Cardiac muscle cell (in vitro differentiated cells and primary cell): ENCODE data around the gene NME7. TPM values are rescaled to one million over a fixed set of nuclear protein-coding genes. Genes with fewer than 3 reads are reported as not detected.

Source experiments
- DNase-seq, 2 donors: peaks; one replicate each; pipeline versions ENCODE4 v3.0.0 to v3.0.0-alpha.2; 2010 to 2017; ENCODE audit warnings: low read depth in 1 of 2, low spot score in 1 of 2
- H3K27ac ChIP-seq: fragments of 200-600 bp; sonication (generic); 2 replicates; pipeline ENCODE4 v1.5.1; 2016
- H3K27me3 ChIP-seq: fragments of 200-600 bp; sonication (generic); 2 replicates; pipeline ENCODE4 v1.6.0; 2016; ENCODE audit warnings: control low read depth
- H3K36me3 ChIP-seq: fragments of 200-600 bp; sonication (generic); 2 replicates; pipeline ENCODE4 v1.5.1; 2016; ENCODE audit warnings: control low read depth
- H3K4me1 ChIP-seq: fragments of 200-600 bp; sonication (generic); 2 replicates; pipeline ENCODE4 v1.8.1; 2017; ENCODE audit warnings: low read depth, mild to moderate bottlenecking, mixed run types
- H3K4me3 ChIP-seq: fragments of 200-600 bp; sonication (generic); 2 replicates; pipeline ENCODE4 v1.5.1; 2016; ENCODE audit warnings: mild to moderate bottlenecking
- H3K9me3 ChIP-seq: fragments of 200-600 bp; sonication (generic); 2 replicates; pipeline ENCODE4 v1.5.1; 2017; ENCODE audit warnings: low read depth, mild to moderate bottlenecking, control low read depth
- CTCF ChIP-seq: IDR thresholded peaks from 2 replicates; pipeline ENCODE4 v1.5.1; 2012; ENCODE audit warnings: low read depth, mild to moderate bottlenecking, low read length
- polyA plus RNA-seq: library from polyadenylated mRNA; unstranded; fragments of >200 nt; fragmentation: Nextera tagmentation; extraction: Ambion mirVana; gene quantifications from 2 replicates; pipeline ENCODE4 v1.2.1, GENCODE V29; 2016
- total RNA-seq: library from RNA; depleted of rRNA; stranded (reverse); fragments of >200 nt; gene quantifications from 2 replicates; pipeline ENCODE4 v1.2.3, GENCODE V29; 2016

The NME7 gene
- total and polyA plus RNA-seq, 2 experiments from 2014 or later: 10.1 to 110 TPM

- TF ChIP-seq CTCF: no peak
- DNase-seq: peak in 1 of 2 donors; percentile 89
These were observed 262.0 kb downstream of the NME7 start for GRCh38 chr1:169105434-169106094.

DNA sequence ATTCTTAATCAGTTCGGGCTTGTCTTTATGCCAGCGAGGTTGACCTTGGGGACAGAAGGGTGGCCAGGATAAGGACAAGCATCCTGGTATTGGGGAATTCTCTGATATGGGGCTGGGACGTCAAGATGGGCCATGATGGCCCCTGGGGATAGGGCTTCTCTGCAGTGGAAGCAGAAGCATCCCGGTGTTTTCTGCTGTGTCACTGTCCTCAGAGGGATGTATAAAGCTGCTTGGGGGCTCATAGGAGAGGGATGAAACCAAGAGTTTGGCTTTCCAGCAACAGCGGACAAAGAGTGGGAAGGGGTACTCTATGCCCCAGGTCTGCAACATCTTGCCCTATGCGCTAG is 262.5 kb downstream of the NME7 start:
- peaks cover 31% of the 10 kb centered on the region for H3K4me1 ChIP-seq
- H3K9me3 ChIP-seq: no peaks in the 10 kb centered on the region
- peak overlapping the region; percentile 100 for H3K4me3 ChIP-seq
- H3K27me3 ChIP-seq: no peaks in the 10 kb centered on the region
- peak overlapping the region; percentile 94 for H3K27ac ChIP-seq
- H3K36me3 ChIP-seq: peaks cover 8% of the 10 kb centered on the region
- DNase-seq: no peak
- TF ChIP-seq CTCF: no peak

More at GRCh38 chr1:169105434-169106094, 262.0 kb downstream of the NME7 start:
- Histone ChIP-seq H3K27me3 (no peaks in the 10 kb centered on the region), H3K36me3 (peaks cover 9% of the 10 kb centered on the region), H3K4me1 (peaks cover 26% of the 10 kb centered on the region), H3K27ac (peak overlapping the region; percentile 94), H3K9me3 (no peaks in the 10 kb centered on the region), H3K4me3 (peak overlapping the region; percentile 100)

- no peak overlapping the region for H3K4me3 ChIP-seq
- peaks cover 6% of the 10 kb centered on the region for H3K36me3 ChIP-seq
- no peaks in the 10 kb centered on the region for H3K27me3 ChIP-seq
- no peak for TF ChIP-seq CTCF
- no peak for DNase-seq
- no peak overlapping the region for H3K27ac ChIP-seq
- H3K4me1 ChIP-seq: peaks cover 43% of the 10 kb centered on the region
- H3K9me3 ChIP-seq: no peaks in the 10 kb centered on the region
These were observed 264.1 kb downstream of the NME7 start for GRCh38 chr1:169103480-169103893.

DNA sequence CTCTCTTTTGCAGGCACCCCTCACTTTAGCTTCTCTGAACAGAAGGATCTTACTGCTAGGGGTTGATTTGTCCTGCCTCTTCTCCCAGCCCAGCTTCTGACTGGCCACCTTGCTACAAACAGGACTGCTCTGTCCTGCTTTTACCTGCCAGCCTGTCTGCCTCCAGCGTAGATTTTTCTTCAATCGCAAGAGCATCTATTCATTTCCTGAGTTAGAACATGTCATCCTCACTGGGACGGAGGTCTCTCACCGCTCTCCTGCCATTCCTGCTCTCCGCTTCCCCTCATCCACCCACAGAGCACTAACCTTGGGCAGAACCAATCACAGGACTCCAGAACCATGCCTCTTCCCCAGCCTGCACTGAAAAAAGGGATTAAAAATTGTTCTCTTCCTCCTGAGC is 264.6 kb downstream of the NME7 start:
- no peaks in the 10 kb centered on the region for H3K9me3 ChIP-seq
- no peaks in the 10 kb centered on the region for H3K27me3 ChIP-seq
- TF ChIP-seq CTCF: no peak
- H3K36me3 ChIP-seq: peaks cover 1% of the 10 kb centered on the region
- H3K27ac ChIP-seq: peak overlapping the region; percentile 50
- DNase-seq: no peak
- peaks cover 43% of the 10 kb centered on the region for H3K4me1 ChIP-seq
- no peak overlapping the region for H3K4me3 ChIP-seq

- Histone ChIP-seq H3K36me3 (no peaks in the 10 kb centered on the region), H3K4me1 (peaks cover 43% of the 10 kb centered on the region), H3K27ac (peak overlapping the region; percentile 50), H3K9me3 (no peaks in the 10 kb centered on the region), H3K4me3 (no peak overlapping the region), H3K27me3 (no peaks in the 10 kb centered on the region)
- peak; percentile 64 to 81 for DNase-seq
- no peak for TF ChIP-seq CTCF
These were observed 265.0 kb downstream of the NME7 start for GRCh38 chr1:169102567-169102966.
